IgD-negative memory B cell (primary cell): ENCODE data around the gene TIGD3. TPM values are rescaled to one million over a fixed set of nuclear protein-coding genes. Genes with fewer than 3 reads are reported as not detected.
A peak's percentile ranks its signal among the peaks of the same experiment; 100 is the strongest.

ENCODE experiments used
- H3K27ac Mint-ChIP-seq, 3 donors: one replicate each; pipeline ENCODE4 v1.8.0; 2020 to 2022; ENCODE audit warnings: mild to moderate bottlenecking in 3 of 3, mixed read lengths in 3 of 3, moderate library complexity in 1 of 3
- H3K27me3 Mint-ChIP-seq: one replicate; pipeline ENCODE4 v1.8.0; 2021; ENCODE audit warnings: mixed read lengths
- H3K36me3 Mint-ChIP-seq: one replicate; pipeline ENCODE4 v1.8.0; 2020; ENCODE audit warnings: mild to moderate bottlenecking, mixed read lengths
- H3K4me1 Mint-ChIP-seq, 3 donors: one replicate each; pipeline ENCODE4 v1.8.0; 2020 to 2022; ENCODE audit warnings: mixed read lengths in 3 of 3, mild to moderate bottlenecking in 1 of 3
- H3K4me3 Mint-ChIP-seq, 4 donors: one replicate each; pipeline ENCODE4 v1.8.0; 2020 to 2022; ENCODE audit warnings: mild to moderate bottlenecking in 4 of 4, mixed read lengths in 4 of 4, moderate library complexity in 3 of 4
- H3K9me3 Mint-ChIP-seq, 3 donors: one replicate each; pipeline ENCODE4 v1.8.0; 2020 to 2021; ENCODE audit warnings: mixed read lengths in 3 of 3, mild to moderate bottlenecking in 1 of 3
- polyA plus RNA-seq: library from polyadenylated mRNA; unstranded; fragments of 300-500 nt; fragmentation: Illumina TruSeq; gene quantifications from one replicate; pipeline ENCODE4 v1.2.3, GENCODE V29; 2021

Gene TIGD3
- polyA plus RNA-seq, 1 donor from 2014 or later: 2.3 TPM

DNA sequence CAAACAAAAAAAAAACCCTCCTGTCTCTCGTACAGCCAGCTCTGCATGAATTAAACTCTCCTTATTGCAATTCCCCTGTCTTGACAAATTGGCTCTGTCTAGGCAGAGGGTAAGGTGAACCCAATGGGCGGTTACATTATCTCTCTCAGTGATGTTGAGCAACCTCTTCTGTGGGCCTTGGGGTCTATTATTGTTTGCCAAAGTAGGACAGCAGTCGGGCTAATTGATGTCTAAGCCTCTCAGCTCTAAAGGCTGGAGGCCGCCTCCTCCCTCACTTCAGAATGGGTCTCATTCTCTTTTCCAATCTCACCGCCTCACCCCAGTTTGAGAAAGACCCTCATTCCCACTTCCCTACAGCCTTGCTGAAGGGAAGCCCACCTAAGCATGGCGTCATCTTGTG is 29.2 kb downstream of the TIGD3 start:
- Mint-ChIP-seq H3K27me3 (no peaks in the 10 kb centered on the region), H3K27ac (peak overlapping the region; percentile 16 to 93 (median 92)), H3K36me3 (no peaks in the 10 kb centered on the region), H3K9me3 (no peaks in the 10 kb centered on the region), H3K4me1 (peaks cover 18 to 26% (median 23%) of the 10 kb centered on the region in 3 donors), H3K4me3 (peak overlapping the region; percentile 50 to 89 (median 74))

DNA sequence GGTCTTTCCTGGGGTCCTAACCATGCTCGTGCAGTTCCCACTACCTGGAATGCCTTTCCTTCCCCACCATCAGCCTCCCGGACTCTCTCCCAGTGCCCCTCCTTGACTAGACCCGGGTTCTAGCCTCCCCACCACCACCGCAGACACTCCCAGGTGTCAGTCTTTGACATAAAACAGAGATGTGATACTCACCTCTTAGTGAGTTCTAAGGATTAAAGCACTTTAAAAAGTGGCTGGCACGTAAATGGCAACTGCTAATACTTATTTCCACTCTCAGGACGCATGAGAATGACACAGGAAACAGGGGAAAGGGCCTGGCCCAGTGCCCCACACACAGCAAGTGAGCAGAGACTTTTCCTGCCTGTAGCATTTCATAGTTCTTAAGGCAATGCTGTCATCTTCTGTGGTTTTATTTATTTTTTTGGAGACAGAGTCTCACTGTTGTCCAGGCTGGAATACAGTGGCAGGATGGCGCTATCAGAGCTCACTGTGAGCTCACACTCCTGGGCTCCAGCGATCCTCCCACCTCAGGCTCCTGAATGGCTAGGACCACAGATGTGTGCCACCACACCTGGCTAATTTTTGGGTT is 29.8 kb downstream of the TIGD3 start:
- H3K4me3 Mint-ChIP-seq: peak overlapping the region; percentile 50 to 89 (median 66)
- no peaks in the 10 kb centered on the region for H3K27me3 Mint-ChIP-seq
- H3K36me3 Mint-ChIP-seq: no peaks in the 10 kb centered on the region
- peaks cover 20 to 29% (median 26%) of the 10 kb centered on the region in 3 donors for H3K4me1 Mint-ChIP-seq
- H3K9me3 Mint-ChIP-seq: no peaks in the 10 kb centered on the region
- H3K27ac Mint-ChIP-seq: peak overlapping the region; percentile 16 to 92 (median 85)

GRCh38 chr11:65386307-65387140 is 32.0 kb downstream of the TIGD3 start, which contains the start of gene FRMD8:
Gene FRMD8 (plus strand): TSS chr11:65386637. CDS start chr11:65387037, 400 bp downstream.
- H3K36me3 Mint-ChIP-seq: no peaks in the 10 kb centered on the region
- peak within 1 kb of the TSS; percentile 85 to 93 (median 92) for H3K27ac Mint-ChIP-seq
- no peaks in the 10 kb centered on the region for H3K27me3 Mint-ChIP-seq
- no peaks in the 10 kb centered on the region for H3K9me3 Mint-ChIP-seq
- H3K4me3 Mint-ChIP-seq: peak within 1 kb of the TSS; percentile 89 to 95 (median 91)
- H3K4me1 Mint-ChIP-seq: peaks cover 24 to 37% (median 32%) of the 10 kb centered on the region in 3 donors

DNA sequence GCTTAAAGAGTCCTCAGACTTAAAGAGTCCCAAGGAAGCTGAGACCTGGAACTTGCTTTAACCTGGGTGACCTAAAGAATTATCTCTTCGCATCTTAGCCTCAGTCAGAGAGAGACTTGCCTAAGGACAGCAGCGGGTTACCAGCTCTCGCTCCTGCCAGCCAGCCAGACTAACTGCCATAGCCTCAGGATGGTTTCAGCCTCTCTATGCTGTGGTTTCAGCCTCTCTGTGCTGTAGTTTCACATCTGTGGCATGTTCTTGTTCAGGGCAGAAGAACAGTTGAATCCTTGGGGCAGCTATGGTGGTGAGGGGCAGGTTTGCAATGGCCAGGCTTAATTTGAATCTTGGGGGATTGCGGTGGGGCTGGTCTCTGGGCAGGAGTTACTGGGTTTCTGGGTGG is 34.2 kb downstream of the TIGD3 start:
- peaks cover 14 to 32% (median 20%) of the 10 kb centered on the region in 3 donors for H3K4me1 Mint-ChIP-seq
- no peaks in the 10 kb centered on the region for H3K27me3 Mint-ChIP-seq
- H3K36me3 Mint-ChIP-seq: no peaks in the 10 kb centered on the region
- H3K27ac Mint-ChIP-seq: peak overlapping the region in 2 of 3 donors; percentile 26 to 39
- H3K4me3 Mint-ChIP-seq: peak overlapping the region; percentile 62 to 89 (median 84)
- no peaks in the 10 kb centered on the region for H3K9me3 Mint-ChIP-seq

- Mint-ChIP-seq H3K36me3 (no peaks in the 10 kb centered on the region), H3K27ac (peak overlapping the region; percentile 2 to 39 (median 26)), H3K27me3 (no peaks in the 10 kb centered on the region)
Observed at GRCh38 chr11:65389294-65389980, 34.9 kb downstream of the TIGD3 start.

DNA sequence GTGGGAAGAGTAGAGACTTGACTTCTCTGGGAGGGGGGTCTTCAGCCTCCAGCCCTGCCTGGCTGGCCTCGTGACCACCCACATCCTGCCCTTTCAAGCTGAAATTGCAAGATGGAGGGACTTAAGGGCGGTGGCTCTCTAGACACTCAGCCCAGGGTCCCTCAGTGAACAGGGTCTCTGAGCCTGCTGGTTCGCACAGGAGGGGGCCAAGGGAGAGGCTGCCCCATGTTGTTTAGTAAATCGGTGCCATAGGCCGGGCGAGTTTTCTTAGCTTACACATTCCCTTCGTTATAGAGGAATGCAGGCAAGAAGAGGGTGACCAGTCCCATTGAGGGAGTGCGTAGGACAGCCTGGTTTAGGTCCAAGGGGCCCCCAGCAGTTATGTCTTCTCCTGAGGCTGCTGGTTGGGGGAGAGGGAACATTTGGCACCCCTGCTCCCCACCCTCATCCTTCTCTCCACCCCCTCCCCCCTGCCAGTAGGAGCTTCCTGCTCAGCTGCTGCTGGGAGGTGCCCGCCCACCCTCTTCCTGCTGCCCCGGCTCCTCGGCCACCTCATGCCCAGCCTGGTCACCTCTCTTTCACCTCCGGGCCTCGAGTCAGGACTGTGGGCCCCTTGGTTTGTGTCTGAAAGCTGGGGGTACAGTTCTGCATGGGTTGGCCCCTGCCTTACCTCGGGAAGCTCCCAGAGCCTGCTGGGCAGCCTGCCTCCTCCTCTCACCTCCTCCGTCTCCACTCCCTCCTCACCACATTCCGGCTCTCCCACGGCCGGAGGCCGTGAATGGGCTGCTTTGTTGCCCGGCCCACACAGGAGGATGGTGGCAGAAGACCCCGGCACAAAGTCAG is 35.8 kb downstream of the TIGD3 start:
- H3K9me3 Mint-ChIP-seq: no peaks in the 10 kb centered on the region
- peaks cover 11 to 26% (median 13%) of the 10 kb centered on the region in 3 donors for H3K4me1 Mint-ChIP-seq
- H3K27me3 Mint-ChIP-seq: no peaks in the 10 kb centered on the region
- H3K36me3 Mint-ChIP-seq: no peaks in the 10 kb centered on the region
- H3K4me3 Mint-ChIP-seq: peak overlapping the region in 2 of 4 donors; percentile 39 to 55
- H3K27ac Mint-ChIP-seq: peak overlapping the region; percentile 2 to 81 (median 60)

More at GRCh38 chr11:65389294-65389980, 34.9 kb downstream of the TIGD3 start:
- Mint-ChIP-seq H3K4me3 (peak overlapping the region in 2 of 4 donors; percentile 79 to 89), H3K9me3 (no peaks in the 10 kb centered on the region), H3K4me1 (peaks cover 13 to 27% (median 13%) of the 10 kb centered on the region in 3 donors)

DNA sequence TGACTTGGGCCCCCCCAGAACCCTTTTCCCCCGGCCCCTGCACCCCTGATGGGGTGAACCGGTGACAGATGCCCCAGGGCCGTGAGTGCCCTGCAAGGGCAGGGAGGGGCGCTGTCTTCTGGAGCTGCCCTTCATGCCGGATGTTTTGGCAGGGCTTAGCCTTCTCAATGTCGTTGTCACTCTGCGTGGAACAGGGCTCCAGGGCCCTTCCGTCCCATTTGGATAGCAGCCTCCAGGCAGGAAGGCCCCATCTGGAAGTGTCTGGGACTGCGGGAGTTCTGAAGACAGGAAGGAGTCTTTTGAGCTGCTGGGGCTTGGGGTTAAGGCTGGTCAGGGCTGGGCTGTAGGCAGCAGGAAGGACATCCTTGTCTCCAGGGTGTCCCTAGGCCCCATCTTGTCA is 36.4 kb downstream of the TIGD3 start:
- H3K9me3 Mint-ChIP-seq: no peaks in the 10 kb centered on the region
- peaks cover 11 to 26% (median 13%) of the 10 kb centered on the region in 3 donors for H3K4me1 Mint-ChIP-seq
- peak overlapping the region in 2 of 3 donors; percentile 53 to 90 for H3K27ac Mint-ChIP-seq
- no peaks in the 10 kb centered on the region for H3K36me3 Mint-ChIP-seq
- no peaks in the 10 kb centered on the region for H3K27me3 Mint-ChIP-seq
- H3K4me3 Mint-ChIP-seq: peak overlapping the region in 2 of 4 donors; percentile 35 to 54

DNA sequence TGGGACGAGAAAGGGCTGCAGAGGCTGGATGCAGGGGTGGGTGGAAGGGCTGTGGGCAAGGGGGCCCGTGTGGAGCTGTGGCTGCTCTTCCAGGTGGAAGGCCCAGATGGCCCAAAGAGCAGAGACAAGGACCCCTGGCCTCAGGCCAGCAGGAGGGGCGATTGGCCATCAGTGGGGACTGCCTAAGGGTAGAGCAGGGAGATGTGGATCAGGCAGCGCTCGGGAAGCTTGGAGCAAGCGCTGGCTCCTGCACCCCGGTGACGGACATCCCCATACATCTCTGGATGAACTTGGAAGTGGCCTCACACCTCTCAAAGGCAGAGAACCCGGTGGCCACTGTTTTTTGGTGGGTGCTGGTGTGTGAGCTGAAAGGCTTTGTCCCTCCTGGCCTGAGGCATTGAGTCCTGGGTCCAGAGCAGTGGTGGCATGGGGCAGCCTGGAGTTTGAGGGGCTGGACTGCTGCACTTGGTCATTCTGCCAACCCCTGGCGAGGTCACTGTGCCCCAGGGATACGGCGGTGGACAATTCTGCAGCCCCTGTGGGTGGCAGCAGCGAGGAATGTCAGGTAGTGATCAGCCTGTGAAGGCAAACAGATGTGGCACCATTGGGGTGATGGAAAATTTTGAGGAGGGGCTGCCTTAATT is 37.8 kb downstream of the TIGD3 start:
- H3K27me3 Mint-ChIP-seq: no peaks in the 10 kb centered on the region
- H3K9me3 Mint-ChIP-seq: no peaks in the 10 kb centered on the region
- peak overlapping the region in 1 of 3 donors; percentile 23 for H3K27ac Mint-ChIP-seq
- peak overlapping the region in 2 of 4 donors; percentile 17 to 23 for H3K4me3 Mint-ChIP-seq
- peaks cover 13 to 27% (median 15%) of the 10 kb centered on the region in 3 donors for H3K4me1 Mint-ChIP-seq
- H3K36me3 Mint-ChIP-seq: peaks cover 2% of the 10 kb centered on the region

DNA sequence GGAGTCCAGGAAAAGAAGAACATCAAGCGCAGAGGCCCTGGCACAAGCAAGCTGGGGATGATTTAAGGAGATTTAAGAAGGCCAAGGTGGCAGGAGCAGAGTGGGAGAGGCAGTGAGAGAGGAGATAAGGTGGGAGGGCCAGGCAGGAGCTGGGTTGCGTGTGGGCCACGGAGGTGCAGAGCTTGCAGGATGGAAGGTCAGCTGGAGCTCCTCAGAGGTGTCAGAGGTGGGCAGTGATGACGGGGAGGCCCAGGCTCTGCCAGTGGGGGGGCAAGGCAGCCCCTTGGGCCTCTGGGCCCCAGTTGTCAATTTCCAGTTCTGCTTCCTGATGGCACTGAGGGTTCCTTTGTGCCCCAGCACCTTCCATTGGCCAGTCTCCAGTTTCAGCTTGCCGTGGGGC is 38.3 kb downstream of the TIGD3 start:
- peaks cover 13 to 28% (median 17%) of the 10 kb centered on the region in 3 donors for H3K4me1 Mint-ChIP-seq

GRCh38 chr11:65393513-65394079 is 39.0 kb downstream of the TIGD3 start:
- H3K9me3 Mint-ChIP-seq: no peaks in the 10 kb centered on the region
- no peak overlapping the region for H3K4me3 Mint-ChIP-seq
- no peak overlapping the region for H3K27ac Mint-ChIP-seq
- peaks cover 2% of the 10 kb centered on the region for H3K36me3 Mint-ChIP-seq
- peaks cover 8 to 23% (median 14%) of the 10 kb centered on the region in 3 donors for H3K4me1 Mint-ChIP-seq
- no peaks in the 10 kb centered on the region for H3K27me3 Mint-ChIP-seq

More for the DNA sequence above, 38.3 kb downstream of the TIGD3 start:
- Mint-ChIP-seq H3K36me3 (peaks cover 2% of the 10 kb centered on the region), H3K9me3 (no peaks in the 10 kb centered on the region), H3K27me3 (no peaks in the 10 kb centered on the region), H3K4me3 (no peak overlapping the region), H3K27ac (no peak overlapping the region)

DNA sequence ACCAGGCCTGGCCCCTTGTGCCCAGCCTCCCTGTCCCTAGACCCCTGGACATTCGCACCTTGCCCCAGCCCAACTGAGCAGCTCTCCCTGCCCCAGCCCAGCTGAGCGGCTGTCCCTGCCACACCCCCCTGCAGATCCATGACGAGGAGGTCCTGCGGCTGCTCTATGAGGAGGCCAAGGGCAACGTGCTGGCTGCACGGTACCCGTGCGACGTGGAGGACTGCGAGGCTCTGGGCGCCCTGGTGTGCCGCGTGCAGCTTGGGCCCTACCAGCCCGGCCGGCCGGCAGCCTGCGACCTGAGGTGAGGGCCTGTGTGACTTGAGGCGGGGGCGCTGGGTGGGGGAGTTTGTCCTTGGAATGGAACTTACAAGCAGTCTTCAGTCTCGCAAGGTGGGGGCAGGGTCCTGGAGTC is 39.6 kb downstream of the TIGD3 start:
- Mint-ChIP-seq H3K9me3 (no peaks in the 10 kb centered on the region), H3K27me3 (no peaks in the 10 kb centered on the region), H3K4me1 (peaks cover 3 to 18% (median 10%) of the 10 kb centered on the region in 3 donors), H3K36me3 (peaks cover 2% of the 10 kb centered on the region), H3K27ac (no peak overlapping the region), H3K4me3 (no peak overlapping the region)

DNA sequence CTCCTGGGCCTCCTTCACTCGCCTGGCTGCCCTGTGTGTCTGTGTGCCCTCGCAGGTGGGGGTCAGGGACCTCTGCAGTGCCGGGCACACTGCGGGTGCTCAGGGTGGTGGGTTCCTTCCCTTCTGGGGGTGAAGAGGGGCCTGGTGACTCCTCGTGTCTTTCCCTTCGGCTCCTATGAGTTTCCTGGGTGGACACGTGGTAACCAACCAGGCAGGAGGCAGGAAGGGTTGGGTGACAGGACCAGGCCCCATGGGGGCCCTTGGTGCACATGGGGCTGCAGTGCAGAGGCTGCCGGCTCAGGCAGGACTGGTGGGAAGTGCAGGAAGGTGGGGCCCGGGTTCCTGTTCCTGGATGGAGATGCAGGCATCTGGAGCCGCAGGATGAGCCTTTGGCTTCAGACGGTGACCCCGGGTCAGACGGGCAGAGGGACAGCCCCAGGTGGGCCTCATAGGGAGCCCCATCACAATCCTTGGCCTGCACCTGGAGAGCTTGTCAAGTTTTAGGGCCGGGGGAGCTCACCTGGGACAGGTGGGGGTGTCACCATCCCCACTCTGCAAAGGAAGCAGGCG is 41.5 kb downstream of the TIGD3 start:
- Mint-ChIP-seq H3K36me3 (peaks cover 2% of the 10 kb centered on the region), H3K27ac (no peak overlapping the region), H3K27me3 (no peaks in the 10 kb centered on the region), H3K4me1 (peaks cover 0 to 9% (median 8%) of the 10 kb centered on the region in 3 donors), H3K4me3 (no peak overlapping the region), H3K9me3 (no peaks in the 10 kb centered on the region)
